ENCODE results near the gene MAP3K8. TPM values are rescaled to one million over a fixed set of nuclear protein-coding genes. Genes with fewer than 3 reads are reported as not detected.

MAP3K8 gene
- polyA plus RNA-seq, 3 donors: 54.5 to 206 (median 59.2) TPM

DNA sequence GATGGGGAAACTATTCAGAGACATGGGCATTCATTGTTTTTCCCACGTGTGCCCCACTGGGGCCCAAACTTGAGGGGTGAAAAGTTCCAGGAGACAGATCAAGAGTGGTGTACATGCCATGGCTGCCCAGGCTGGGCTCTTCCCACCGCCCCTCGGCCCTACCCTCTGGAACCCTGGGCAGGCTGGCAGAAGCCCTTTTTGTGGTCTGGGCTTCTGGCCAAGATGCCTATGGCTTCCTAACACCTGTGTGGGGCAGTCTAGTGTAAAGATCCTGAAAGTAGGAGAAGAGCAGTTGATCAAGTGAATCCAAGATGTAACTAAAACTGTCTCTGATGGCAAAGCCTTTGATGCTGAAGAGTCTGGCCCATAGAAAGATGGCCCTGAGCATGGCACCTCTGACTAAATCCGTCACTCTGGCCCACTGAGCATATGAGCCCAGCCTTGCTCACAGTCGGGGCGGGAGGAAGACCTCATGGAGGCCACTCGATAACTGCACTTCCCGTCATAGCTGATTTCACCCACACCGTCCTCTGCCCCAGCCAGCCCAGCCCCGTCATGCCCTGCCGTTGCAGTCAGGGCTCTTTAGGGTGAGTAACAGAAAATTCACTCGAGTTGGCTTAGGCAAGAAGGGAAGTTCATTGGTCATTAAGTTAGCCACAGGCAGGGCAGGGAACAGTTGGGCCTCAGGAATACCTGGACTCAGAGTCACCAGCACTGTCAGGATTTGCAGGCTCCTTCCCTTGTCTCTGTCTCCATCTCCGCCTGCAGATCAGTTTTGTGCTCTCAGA is 47.0 kb upstream of the MAP3K8 start:
- no peak overlapping the region for H3K4me3 Mint-ChIP-seq

DNA sequence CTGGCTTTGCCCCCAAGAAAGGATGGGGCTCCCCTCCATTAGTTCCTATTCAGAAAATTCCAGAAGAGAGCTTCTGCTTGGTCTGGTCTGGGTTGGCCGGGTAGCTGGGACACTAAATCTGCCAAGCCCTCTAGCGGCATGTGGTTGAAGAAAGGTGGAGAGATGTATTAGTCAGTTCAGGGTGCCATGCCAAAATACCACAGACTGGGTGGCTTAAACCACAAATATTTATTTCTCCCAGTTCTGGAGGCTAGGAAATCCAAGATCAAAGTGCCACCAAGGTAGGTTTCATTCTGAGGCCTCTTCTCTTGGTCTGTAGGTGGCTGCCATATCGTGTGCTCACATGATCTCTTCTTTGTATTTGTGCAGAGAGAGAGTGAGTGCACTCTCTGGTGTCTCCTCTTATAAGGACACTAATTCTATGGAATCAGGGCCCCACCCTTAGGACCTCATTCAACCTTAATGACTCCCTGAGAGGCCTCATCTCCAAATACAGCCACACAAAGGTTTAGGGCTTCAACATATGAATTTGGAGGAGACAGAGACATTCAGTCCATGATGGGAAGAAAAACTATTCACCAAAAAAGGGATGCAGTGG is 46.2 kb upstream of the MAP3K8 start:
- peak overlapping the region in 2 of 7 donors; percentile 12 to 28 for H3K27ac Mint-ChIP-seq
- WGBS (ENCODE audit: insufficient coverage): no CpG with 5 or more reads among the region's 3 CpGs
- H3K4me1 Mint-ChIP-seq: peaks cover 17% of the 10 kb centered on the region
- intact Hi-C loops (cut with micrococcal nuclease): no loop called here
- H3K4me3 Mint-ChIP-seq: no peak overlapping the region
- peaks cover 5 to 6% of the 10 kb centered on the region in 2 donors for H3K4me1 ChIP-seq (ENCODE audit: control insufficient read depth in 1 of 2, insufficient read depth in 2 of 2, low read length in 2 of 2)
- no peak for DNase-seq
- no peak overlapping the region for H3K4me2 ChIP-seq (replicated peaks; ENCODE audit: extremely low read depth, low read length, poor library complexity, severe bottlenecking)
- TF ChIP-seq, protein P1, sequence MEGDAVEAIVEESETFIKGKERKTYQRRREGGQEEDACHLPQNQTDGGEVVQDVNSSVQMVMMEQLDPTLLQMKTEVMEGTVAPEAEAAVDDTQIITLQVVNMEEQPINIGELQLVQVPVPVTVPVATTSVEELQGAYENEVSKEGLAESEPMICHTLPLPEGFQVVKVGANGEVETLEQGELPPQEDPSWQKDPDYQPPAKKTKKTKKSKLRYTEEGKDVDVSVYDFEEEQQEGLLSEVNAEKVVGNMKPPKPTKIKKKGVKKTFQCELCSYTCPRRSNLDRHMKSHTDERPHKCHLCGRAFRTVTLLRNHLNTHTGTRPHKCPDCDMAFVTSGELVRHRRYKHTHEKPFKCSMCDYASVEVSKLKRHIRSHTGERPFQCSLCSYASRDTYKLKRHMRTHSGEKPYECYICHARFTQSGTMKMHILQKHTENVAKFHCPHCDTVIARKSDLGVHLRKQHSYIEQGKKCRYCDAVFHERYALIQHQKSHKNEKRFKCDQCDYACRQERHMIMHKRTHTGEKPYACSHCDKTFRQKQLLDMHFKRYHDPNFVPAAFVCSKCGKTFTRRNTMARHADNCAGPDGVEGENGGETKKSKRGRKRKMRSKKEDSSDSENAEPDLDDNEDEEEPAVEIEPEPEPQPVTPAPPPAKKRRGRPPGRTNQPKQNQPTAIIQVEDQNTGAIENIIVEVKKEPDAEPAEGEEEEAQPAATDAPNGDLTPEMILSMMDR (IDR thresholded peaks at IDR 0.05): no peak
- H3K27me3 Mint-ChIP-seq (ENCODE audit: low read depth in 3 of 3): peaks cover 0 to 3% (median 1%) of the 10 kb centered on the region in 3 donors
- no peaks in the 10 kb centered on the region for H3K27me3 ChIP-seq (ENCODE audit: control insufficient read depth in 2 of 2, insufficient read depth in 2 of 2, low read length in 2 of 2)
- no peak overlapping the region for H3K27ac ChIP-seq (ENCODE audit: low read depth in 1 of 2, low read length in 2 of 2)
- H3K9ac ChIP-seq (ENCODE audit: insufficient read depth, low read length, poor library complexity, severe bottlenecking): no peak overlapping the region
- H4K20me1 ChIP-seq (ENCODE audit: insufficient read depth, low read length): no peaks in the 10 kb centered on the region
- no peaks in the 10 kb centered on the region for H3K9me3 ChIP-seq (replicated peaks in 1 of 2; ENCODE audit: control insufficient read depth in 1 of 2, insufficient read depth in 1 of 2, low read length in 2 of 2)
- H2AFZ ChIP-seq (ENCODE audit: insufficient read depth, low read depth, low read length, poor library complexity, severe bottlenecking): no peak overlapping the region
- H3K4me3 ChIP-seq (replicated peaks in 1 of 3; ENCODE audit: low read depth in 2 of 3, low read length in 3 of 3): no peak overlapping the region
- H3K36me3 Mint-ChIP-seq: no peaks in the 10 kb centered on the region
- H3K79me2 ChIP-seq (ENCODE audit: insufficient read depth, low read length): no peaks in the 10 kb centered on the region
- H3K9me3 Mint-ChIP-seq: no peaks in the 10 kb centered on the region
- H3K36me3 ChIP-seq (replicated peaks in 1 of 2; ENCODE audit: control insufficient read depth in 1 of 2, insufficient read depth in 2 of 2, low read length in 2 of 2): no peaks in the 10 kb centered on the region

More for the DNA sequence above, 47.0 kb upstream of the MAP3K8 start:
- no peaks in the 10 kb centered on the region for H3K79me2 ChIP-seq (ENCODE audit: insufficient read depth, low read length)
- no peaks in the 10 kb centered on the region for H3K9me3 Mint-ChIP-seq
- intact Hi-C loops (cut with micrococcal nuclease): no loop called here
- no peaks in the 10 kb centered on the region for H3K27me3 ChIP-seq (ENCODE audit: control insufficient read depth in 2 of 2, insufficient read depth in 2 of 2, low read length in 2 of 2)
- H3K9me3 ChIP-seq (replicated peaks in 1 of 2; ENCODE audit: control insufficient read depth in 1 of 2, insufficient read depth in 1 of 2, low read length in 2 of 2): no peaks in the 10 kb centered on the region
- H3K4me1 Mint-ChIP-seq: peaks cover 11% of the 10 kb centered on the region
- peak overlapping the region in 3 of 7 donors; percentile 14 to 47 (median 28) for H3K27ac Mint-ChIP-seq
- no peak overlapping the region for H3K4me3 ChIP-seq (replicated peaks in 1 of 3; ENCODE audit: low read depth in 2 of 3, low read length in 3 of 3)
- no peaks in the 10 kb centered on the region for H4K20me1 ChIP-seq (ENCODE audit: insufficient read depth, low read length)
- DNase-seq: peak; percentile 28 to 79 (median 53)
- no peaks in the 10 kb centered on the region for H3K36me3 Mint-ChIP-seq
- no peaks in the 10 kb centered on the region for H3K4me1 ChIP-seq (ENCODE audit: control insufficient read depth in 1 of 2, insufficient read depth in 2 of 2, low read length in 2 of 2)
- TF ChIP-seq, protein P1 (IDR thresholded peaks at IDR 0.05): no peak
- H3K27me3 Mint-ChIP-seq (ENCODE audit: low read depth in 3 of 3): peaks cover 0 to 3% (median 1%) of the 10 kb centered on the region in 3 donors
- H3K9ac ChIP-seq (ENCODE audit: insufficient read depth, low read length, poor library complexity, severe bottlenecking): no peak overlapping the region
- H2AFZ ChIP-seq (ENCODE audit: insufficient read depth, low read depth, low read length, poor library complexity, severe bottlenecking): no peak overlapping the region
- H3K27ac ChIP-seq (ENCODE audit: low read depth in 1 of 2, low read length in 2 of 2): no peak overlapping the region
- WGBS (ENCODE audit: insufficient coverage): 68% methylated on average over 11 of the region's 13 CpGs
- no peak overlapping the region for H3K4me2 ChIP-seq (replicated peaks; ENCODE audit: extremely low read depth, low read length, poor library complexity, severe bottlenecking)
- no peaks in the 10 kb centered on the region for H3K36me3 ChIP-seq (replicated peaks in 1 of 2; ENCODE audit: control insufficient read depth in 1 of 2, insufficient read depth in 2 of 2, low read length in 2 of 2)

Measured in CD14-positive monocyte (primary cell).